Measurements from ENCODE around the gene MUC12. TPM values are rescaled to one million over a fixed set of nuclear protein-coding genes. Genes with fewer than 3 reads are reported as not detected.

MUC12 gene
- total and polyA plus RNA-seq, 8 donors: 0.03 to 0.80 (median 0.43) TPM; not detected in 2

GRCh38 chr7:100949933-100950443, 19.4 kb upstream of the MUC12 start:
- ATAC-seq: no peak
- intact Hi-C loops (cut with DNase I): no loop called here

GRCh38 chr7:100951172-100951571, 18.2 kb upstream of the MUC12 start:
- intact Hi-C loops (cut with DNase I): no loop called here
- no peaks in the 10 kb centered on the region for H3K4me1 ChIP-seq
- no peaks in the 10 kb centered on the region for H3K9me3 ChIP-seq
- H3K27ac ChIP-seq: no peak overlapping the region
- no peak for DNase-seq
- no peak for FAIRE-seq
- no peak for ATAC-seq
- 37 to 45% methylated on average over 6 of the region's 6 CpGs for WGBS, 2 donors
- no peak for TF ChIP-seq CTCF (IDR thresholded peaks at IDR 0.05)
- H3K36me3 ChIP-seq: no peaks in the 10 kb centered on the region
- peaks cover 0 to 2% (median 0%) of the 10 kb centered on the region in 4 donors for H3K27me3 ChIP-seq
- no peak overlapping the region for H3K4me3 ChIP-seq

More at GRCh38 chr7:100949933-100950443, 19.4 kb upstream of the MUC12 start:
- Histone ChIP-seq H3K27ac (no peak overlapping the region), H3K4me3 (no peak overlapping the region), H3K4me1 (no peaks in the 10 kb centered on the region), H3K36me3 (no peaks in the 10 kb centered on the region), H3K27me3 (peaks cover 0 to 2% (median 0%) of the 10 kb centered on the region in 4 donors), H3K9me3 (no peaks in the 10 kb centered on the region)
- no peak for TF ChIP-seq CTCF (IDR thresholded peaks at IDR 0.05)
- FAIRE-seq (no peak), DNase-seq (no peak)
- WGBS, 2 donors: 47 to 51% methylated on average over 15 of the region's 15 CpGs

- H3K27ac ChIP-seq: no peak overlapping the region
- H3K27me3 ChIP-seq: peaks cover 0 to 2% (median 0%) of the 10 kb centered on the region in 4 donors
- no peaks in the 10 kb centered on the region for H3K36me3 ChIP-seq
- DNase-seq (no peak), FAIRE-seq (no peak), ATAC-seq (no peak)
- no peak overlapping the region for H3K4me3 ChIP-seq
- intact Hi-C loops (cut with DNase I): no loop called here
- no peaks in the 10 kb centered on the region for H3K4me1 ChIP-seq
- no peak for TF ChIP-seq CTCF (IDR thresholded peaks at IDR 0.05)
- 53 to 59% methylated on average over 15 of the region's 15 CpGs for WGBS, 2 donors
- H3K9me3 ChIP-seq: no peaks in the 10 kb centered on the region
Measured at GRCh38 chr7:100951888-100952560, 17.3 kb upstream of the MUC12 start.

GRCh38 chr7:100952641-100953040, 16.7 kb upstream of the MUC12 start:
- WGBS, 2 donors: 32 to 37% methylated on average over 2 of the region's 2 CpGs
- no peaks in the 10 kb centered on the region for H3K36me3 ChIP-seq
- H3K4me1 ChIP-seq: no peaks in the 10 kb centered on the region
- intact Hi-C loops (cut with DNase I): no loop called here
- ATAC-seq (no peak), DNase-seq (no peak), FAIRE-seq (no peak)
- H3K27me3 ChIP-seq: peaks cover 0 to 2% (median 0%) of the 10 kb centered on the region in 4 donors
- H3K9me3 ChIP-seq: no peaks in the 10 kb centered on the region
- H3K27ac ChIP-seq: no peak overlapping the region
- no peak for TF ChIP-seq CTCF (IDR thresholded peaks at IDR 0.05)
- no peak overlapping the region for H3K4me3 ChIP-seq

- DNase-seq: no peak
- Histone ChIP-seq H3K9me3 (no peaks in the 10 kb centered on the region), H3K36me3 (no peaks in the 10 kb centered on the region), H3K27ac (no peak overlapping the region), H3K4me3 (no peak overlapping the region), H3K27me3 (no peaks in the 10 kb centered on the region), H3K4me1 (no peaks in the 10 kb centered on the region)
- FAIRE-seq: no peak
- intact Hi-C loops (cut with DNase I): no loop called here
- no peak for TF ChIP-seq CTCF (IDR thresholded peaks at IDR 0.05)
- ATAC-seq: no peak
- WGBS, 2 donors: 54 to 62% methylated on average over 12 of the region's 12 CpGs
Measured at GRCh38 chr7:100957832-100958421, 11.4 kb upstream of the MUC12 start.
